Measurements from ENCODE around the gene GPANK1. TPM values are rescaled to one million over a fixed set of nuclear protein-coding genes. Genes with fewer than 3 reads are reported as not detected.

GPANK1 gene
- total RNA-seq, 1 donor: 23.9 TPM

GRCh38 chr6:31681135-31681671 lies 16.4 kb upstream of the GPANK1 start:
- no peaks in the 10 kb centered on the region for H4K20me1 ChIP-seq (ENCODE audit: insufficient read depth, low read length)
- no peaks in the 10 kb centered on the region for H3K27me3 ChIP-seq (ENCODE audit: insufficient read depth, low read length)
- H3K4me1 ChIP-seq (ENCODE audit: insufficient read depth, low read length): peaks cover 15% of the 10 kb centered on the region
- H2AFZ ChIP-seq (ENCODE audit: low read length): peak overlapping the region; percentile 76
- DNase-seq (ENCODE audit: insufficient read length, low spot score, missing footprints): peak; percentile 94
- peak overlapping the region; percentile 71 for H3K4me3 ChIP-seq (ENCODE audit: insufficient read depth, low read length)
- TF ChIP-seq CTCF (IDR thresholded peaks at IDR 0.05; ENCODE audit: extremely low read depth, low read depth, low read length): no peak
- H3K79me2 ChIP-seq (ENCODE audit: insufficient read depth, low read length): no peaks in the 10 kb centered on the region
- H3K27ac ChIP-seq (ENCODE audit: low read depth, low read length): peak overlapping the region; percentile 47
- H3K9me3 ChIP-seq (ENCODE audit: low read depth, low read length): no peaks in the 10 kb centered on the region
- peaks cover 4% of the 10 kb centered on the region for H3K36me3 ChIP-seq (ENCODE audit: insufficient read depth, low read length)
- peak overlapping the region; percentile 94 for H3K4me2 ChIP-seq (ENCODE audit: insufficient read depth, low read length)

- no peaks in the 10 kb centered on the region for H4K20me1 ChIP-seq (ENCODE audit: insufficient read depth, low read length)
- H3K27ac ChIP-seq (ENCODE audit: low read depth, low read length): peak within 1 kb of the TSS; percentile 47
- H3K9me3 ChIP-seq (ENCODE audit: low read depth, low read length): no peaks in the 10 kb centered on the region
- peak; percentile 97 for DNase-seq (ENCODE audit: insufficient read length, low spot score, missing footprints)
- H3K4me2 ChIP-seq (ENCODE audit: insufficient read depth, low read length): peak within 1 kb of the TSS; percentile 94
- no peaks in the 10 kb centered on the region for H3K36me3 ChIP-seq (ENCODE audit: insufficient read depth, low read length)
- no peaks in the 10 kb centered on the region for H3K79me2 ChIP-seq (ENCODE audit: insufficient read depth, low read length)
- peak within 1 kb of the TSS; percentile 71 for H3K4me3 ChIP-seq (ENCODE audit: insufficient read depth, low read length)
- peaks cover 15% of the 10 kb centered on the region for H3K4me1 ChIP-seq (ENCODE audit: insufficient read depth, low read length)
- H2AFZ ChIP-seq (ENCODE audit: low read length): peak within 1 kb of the TSS; percentile 76
- TF ChIP-seq CTCF (IDR thresholded peaks at IDR 0.05; ENCODE audit: extremely low read depth, low read depth, low read length): peak; percentile 79
- H3K27me3 ChIP-seq (ENCODE audit: insufficient read depth, low read length): no peaks in the 10 kb centered on the region
These were observed 15.7 kb upstream of the GPANK1 start, which contains the start of gene LY6G5C for GRCh38 chr6:31680226-31681134. TSS of gene LY6G5C (minus strand) at chr6:31681067. CDS start at chr6:31680373, 694 bp downstream.

GRCh38 chr6:31677955-31678354 lies 13.2 kb upstream of the GPANK1 start:
- DNase-seq (ENCODE audit: insufficient read length, low spot score, missing footprints): no peak
- H3K79me2 ChIP-seq (ENCODE audit: insufficient read depth, low read length): no peaks in the 10 kb centered on the region
- no peak overlapping the region for H2AFZ ChIP-seq (ENCODE audit: low read length)

More at GRCh38 chr6:31677955-31678354, 13.2 kb upstream of the GPANK1 start:
- no peak overlapping the region for H3K27ac ChIP-seq (ENCODE audit: low read depth, low read length)
- no peak for TF ChIP-seq CTCF (IDR thresholded peaks at IDR 0.05; ENCODE audit: extremely low read depth, low read depth, low read length)
- no peaks in the 10 kb centered on the region for H4K20me1 ChIP-seq (ENCODE audit: insufficient read depth, low read length)
- H3K27me3 ChIP-seq (ENCODE audit: insufficient read depth, low read length): no peaks in the 10 kb centered on the region
- H3K4me3 ChIP-seq (ENCODE audit: insufficient read depth, low read length): no peak overlapping the region
- H3K4me2 ChIP-seq (ENCODE audit: insufficient read depth, low read length): no peak overlapping the region
- H3K9me3 ChIP-seq (ENCODE audit: low read depth, low read length): no peaks in the 10 kb centered on the region
- peaks cover 15% of the 10 kb centered on the region for H3K4me1 ChIP-seq (ENCODE audit: insufficient read depth, low read length)
- peaks cover 5% of the 10 kb centered on the region for H3K36me3 ChIP-seq (ENCODE audit: insufficient read depth, low read length)

Data from osteoblast (primary cell).